HepG2 (cell line): ENCODE data around the gene MFRP. TPM values are rescaled to one million over a fixed set of nuclear protein-coding genes. Genes with fewer than 3 reads are reported as not detected.

ENCODE experiments used
- ELF4 ChIP-seq: sonication (generic); formaldehyde crosslinking; IDR thresholded peaks from 2 replicates; pipeline ENCODE4 v1.5.0; 2020; ENCODE audit warnings: missing genetic modification reagents, mild to moderate bottlenecking, moderate library complexity, borderline replicate concordance
- FOXJ3 ChIP-seq: sonication (generic); formaldehyde crosslinking; IDR thresholded peaks from 2 replicates; pipeline ENCODE4 v1.4.0; 2020; ENCODE audit warnings: missing genetic modification reagents, mild to moderate bottlenecking, borderline replicate concordance
- HES4 ChIP-seq: sonication (generic); formaldehyde crosslinking; IDR thresholded peaks from 2 replicates; pipeline ENCODE4 v1.9.0; 2021; ENCODE audit warnings: mild to moderate bottlenecking, missing genetic modification reagents, borderline replicate concordance
- HMG20B ChIP-seq: conservative IDR thresholded peaks from 2 replicates; pipeline ENCODE4 v1.6.1; 2016; ENCODE audit warnings: missing genetic modification reagents, missing compliant biosample characterization
- ISL2 ChIP-seq: sonication (generic); formaldehyde crosslinking; IDR thresholded peaks from 2 replicates; pipeline ENCODE4 v1.5.0; 2020; ENCODE audit warnings: missing genetic modification reagents
- KMT2B ChIP-seq: IDR thresholded peaks from 2 replicates; pipeline ENCODE4 v1.6.1; 2016; ENCODE audit warnings: missing genetic modification reagents, missing compliant biosample characterization
- LBX2 ChIP-seq: sonication (generic); formaldehyde crosslinking; IDR thresholded peaks from 2 replicates; pipeline ENCODE4 v1.5.0; 2020; ENCODE audit warnings: missing genetic modification reagents, mild to moderate bottlenecking, borderline replicate concordance
- PBX3 ChIP-seq: sonication (generic); formaldehyde crosslinking; IDR thresholded peaks from 2 replicates; pipeline ENCODE4 v1.8.1; 2023; ENCODE audit warnings: missing genetic modification reagents, inconsistent platforms, borderline replicate concordance
- PPARG ChIP-seq: conservative IDR thresholded peaks from 2 replicates; pipeline ENCODE4 v1.6.1; 2016; ENCODE audit warnings: missing biosample characterization, missing genetic modification reagents
- RFX3 ChIP-seq: IDR thresholded peaks from 2 replicates; pipeline ENCODE4 v1.6.1; 2016; ENCODE audit warnings: missing biosample characterization, missing genetic modification reagents
- SAP130 ChIP-seq: IDR thresholded peaks from 2 replicates; pipeline ENCODE4 v1.6.1; 2016; ENCODE audit warnings: low read depth
- SNRNP70 ChIP-seq: fragments of 200-400 bp; formaldehyde crosslinking; IDR thresholded peaks from 2 replicates; pipeline ENCODE4 v1.6.1; 2017; ENCODE audit warnings: mild to moderate bottlenecking, low read depth, low read length, moderate library complexity
- SRSF1 ChIP-seq: fragments of 200-400 bp; formaldehyde crosslinking; optimal IDR thresholded peaks from 2 replicates; pipeline ENCODE3; 2017; ENCODE audit warnings: mild to moderate bottlenecking, low read depth, low read length, moderate library complexity
- SUZ12 ChIP-seq: fragments of 150-350 bp; IDR thresholded peaks from 2 replicates; pipeline ENCODE4 v1.6.1; 2014; ENCODE audit warnings: low read depth, low read length
- TEAD2 ChIP-seq: sonication (generic); formaldehyde crosslinking; IDR thresholded peaks from 2 replicates; pipeline ENCODE4 v1.9.0; 2021; ENCODE audit warnings: missing genetic modification reagents
- THAP11 ChIP-seq: IDR thresholded peaks from 2 replicates; pipeline ENCODE4 v1.6.1; 2016; ENCODE audit warnings: missing biosample characterization, missing genetic modification reagents
- UBTF ChIP-seq: sonication (generic); formaldehyde crosslinking; IDR thresholded peaks from 2 replicates; pipeline ENCODE4 v1.4.0; 2020; ENCODE audit warnings: mild to moderate bottlenecking, missing genetic modification reagents
- ZNF496 ChIP-seq: sonication (generic); formaldehyde crosslinking; IDR thresholded peaks from 2 replicates; pipeline ENCODE4 v1.8.1; 2023; ENCODE audit warnings: mild to moderate bottlenecking, moderate library complexity, missing genetic modification reagents; ENCODE audit not compliant: insufficient replicate concordance
- ZNF569 ChIP-seq: sonication (generic); formaldehyde crosslinking; IDR thresholded peaks from 2 replicates; pipeline ENCODE4 v1.5.0; 2020; ENCODE audit warnings: mild to moderate bottlenecking, missing genetic modification reagents, moderate library complexity, borderline replicate concordance
- ZNF616 ChIP-seq: sonication (generic); formaldehyde crosslinking; IDR thresholded peaks from 2 replicates; pipeline ENCODE4 v1.5.0; 2020; ENCODE audit warnings: low read depth, mild to moderate bottlenecking, missing genetic modification reagents
- ZNF709 ChIP-seq: sonication (generic); formaldehyde crosslinking; IDR thresholded peaks from 2 replicates; pipeline ENCODE4 v1.5.0; 2020; ENCODE audit warnings: mild to moderate bottlenecking, missing genetic modification reagents
- ZNF790 ChIP-seq: sonication (generic); formaldehyde crosslinking; IDR thresholded peaks from 2 replicates; pipeline ENCODE4 v1.8.0; 2022; ENCODE audit warnings: missing genetic modification reagents, mild to moderate bottlenecking, borderline replicate concordance
- polyA plus RNA-seq, 8 experiments: library from polyadenylated mRNA; depleted of rRNA in 3 of 8; stranded (reverse) in 7 of 8; unstranded in 1 of 8; fragments of >200 nt; fragmentation: Illumina TruSeq in 4 of 8; extraction: Trizol in 4 of 8; gene quantifications; 2 replicates each; pipeline versions ENCODE4 v1.2.1 to v1.2.3, GENCODE V29; 2011 to 2016; ENCODE audit warnings: low read depth in 4 of 8, missing spikeins in 1 of 8, mixed read lengths in 1 of 8; ENCODE audit not compliant: insufficient read depth in 1 of 8
- total RNA-seq, 5 experiments: library from RNA; depleted of rRNA; stranded (reverse); fragments of >200 nt; fragmentation: Illumina TruSeq; extraction: Trizol; gene quantifications; 2 replicates each; pipeline ENCODE4 v1.2.3, GENCODE V29; 2016; ENCODE audit warnings: low read depth in 1 of 5
- TF ChIP-seq, protein P1 (sequence below): sonication (generic); formaldehyde crosslinking; IDR thresholded peaks from 2 replicates; pipeline ENCODE4 v1.4.0; 2020; ENCODE audit warnings: missing genetic modification reagents, borderline replicate concordance
- TF ChIP-seq, protein P2 (sequence below): fragments of 450-650 bp; IDR thresholded peaks from 2 replicates; pipeline ENCODE4 v1.6.1; 2016

Gene MFRP
- total and polyA plus RNA-seq, 2 of the 13 experiments (the other 11 are each of a cell fraction or from before 2014, with no cell fraction given) = not detected

- TF ChIP-seq PBX3 (CRISPR knock-in tag) = no peak
- TF ChIP-seq ELF4 = no peak
- no peak for TF ChIP-seq ZNF790 (CRISPR knock-in tag)
- TF ChIP-seq ZNF569 (CRISPR knock-in tag) = no peak
- no peak for TF ChIP-seq LBX2 (CRISPR knock-in tag)
- TF ChIP-seq, protein P1, sequence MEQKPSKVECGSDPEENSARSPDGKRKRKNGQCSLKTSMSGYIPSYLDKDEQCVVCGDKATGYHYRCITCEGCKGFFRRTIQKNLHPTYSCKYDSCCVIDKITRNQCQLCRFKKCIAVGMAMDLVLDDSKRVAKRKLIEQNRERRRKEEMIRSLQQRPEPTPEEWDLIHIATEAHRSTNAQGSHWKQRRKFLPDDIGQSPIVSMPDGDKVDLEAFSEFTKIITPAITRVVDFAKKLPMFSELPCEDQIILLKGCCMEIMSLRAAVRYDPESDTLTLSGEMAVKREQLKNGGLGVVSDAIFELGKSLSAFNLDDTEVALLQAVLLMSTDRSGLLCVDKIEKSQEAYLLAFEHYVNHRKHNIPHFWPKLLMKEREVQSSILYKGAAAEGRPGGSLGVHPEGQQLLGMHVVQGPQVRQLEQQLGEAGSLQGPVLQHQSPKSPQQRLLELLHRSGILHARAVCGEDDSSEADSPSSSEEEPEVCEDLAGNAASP (CRISPR knock-in tag) = peak; percentile 70; the same call in 1 of the 2 replicates
- peak; percentile 50 for TF ChIP-seq THAP11 (CRISPR knock-in tag)
- TF ChIP-seq TEAD2 = no peak
- TF ChIP-seq SUZ12 = no peak
- no peak for TF ChIP-seq SNRNP70
- TF ChIP-seq, protein P2, sequence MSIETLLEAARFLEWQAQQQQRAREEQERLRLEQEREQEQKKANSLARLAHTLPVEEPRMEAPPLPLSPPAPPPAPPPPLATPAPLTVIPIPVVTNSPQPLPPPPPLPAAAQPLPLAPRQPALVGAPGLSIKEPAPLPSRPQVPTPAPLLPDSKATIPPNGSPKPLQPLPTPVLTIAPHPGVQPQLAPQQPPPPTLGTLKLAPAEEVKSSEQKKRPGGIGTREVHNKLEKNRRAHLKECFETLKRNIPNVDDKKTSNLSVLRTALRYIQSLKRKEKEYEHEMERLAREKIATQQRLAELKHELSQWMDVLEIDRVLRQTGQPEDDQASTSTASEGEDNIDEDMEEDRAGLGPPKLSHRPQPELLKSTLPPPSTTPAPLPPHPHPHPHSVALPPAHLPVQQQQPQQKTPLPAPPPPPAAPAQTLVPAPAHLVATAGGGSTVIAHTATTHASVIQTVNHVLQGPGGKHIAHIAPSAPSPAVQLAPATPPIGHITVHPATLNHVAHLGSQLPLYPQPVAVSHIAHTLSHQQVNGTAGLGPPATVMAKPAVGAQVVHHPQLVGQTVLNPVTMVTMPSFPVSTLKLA = peak; percentile 45; the same call in 1 of the 2 replicates
- peak; percentile 83 for TF ChIP-seq RFX3 (CRISPR knock-in tag)
- peak; percentile 86 for TF ChIP-seq ISL2 (CRISPR knock-in tag)
- peak; percentile 55; the same call in 1 of the 2 replicates for TF ChIP-seq HMG20B
- TF ChIP-seq KMT2B (CRISPR knock-in tag) = no peak
- TF ChIP-seq ZNF709 (CRISPR knock-in tag) = no peak
- no peak for TF ChIP-seq HES4 (CRISPR knock-in tag)
- no peak for TF ChIP-seq ZNF496 (CRISPR knock-in tag)
- TF ChIP-seq SRSF1 = peak; percentile 55
- TF ChIP-seq UBTF (CRISPR knock-in tag) = peak; percentile 56; the same call in 1 of the 2 replicates
- no peak for TF ChIP-seq ZNF616 (CRISPR knock-in tag)
- TF ChIP-seq SAP130 (CRISPR knock-in tag) = peak; percentile 95
- no peak for TF ChIP-seq PPARG (CRISPR knock-in tag)
- peak; percentile 74; the same call in 1 of the 2 replicates for TF ChIP-seq FOXJ3
Measured at GRCh38 chr11:119376197-119376847, 29.8 kb upstream of the MFRP start (continued).
